GM19025 (cell line): ENCODE data around the gene RWDD4.
"Not testable (repeated sequence)": the region's sequence is repeated elsewhere in the genome, so short reads cannot be mapped to it uniquely, and the experiment has no call there.

Source experiments
- ATAC-seq: cut with Tn5 transposase; IDR thresholded peaks from one replicate; pipeline ENCODE4 v1.9.1; 2021; ENCODE audit warnings: mild to moderate bottlenecking, low read depth, moderate library complexity; ENCODE audit not compliant: unreplicated experiment

Gene RWDD4

DNA sequence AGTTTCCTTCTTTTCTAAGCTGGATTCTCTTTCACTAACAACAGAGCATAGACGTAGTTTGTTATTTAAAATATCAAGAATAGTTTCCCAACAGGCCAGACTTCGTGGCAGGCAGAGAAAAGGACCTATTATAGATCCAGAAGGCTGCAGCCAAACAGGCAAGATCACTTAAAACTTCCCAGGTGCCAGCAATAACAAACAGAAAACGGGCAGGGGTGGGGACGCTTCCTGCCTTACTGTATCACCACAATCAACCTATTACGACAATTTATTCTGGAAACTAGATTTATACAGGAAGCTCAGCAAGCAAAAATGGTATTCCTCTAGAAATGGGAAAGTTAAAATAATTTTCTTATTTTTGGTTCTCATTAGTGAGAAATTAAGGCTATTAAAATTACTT is 22.1 kb downstream of the RWDD4 start:
- ATAC-seq, result no peak

DNA sequence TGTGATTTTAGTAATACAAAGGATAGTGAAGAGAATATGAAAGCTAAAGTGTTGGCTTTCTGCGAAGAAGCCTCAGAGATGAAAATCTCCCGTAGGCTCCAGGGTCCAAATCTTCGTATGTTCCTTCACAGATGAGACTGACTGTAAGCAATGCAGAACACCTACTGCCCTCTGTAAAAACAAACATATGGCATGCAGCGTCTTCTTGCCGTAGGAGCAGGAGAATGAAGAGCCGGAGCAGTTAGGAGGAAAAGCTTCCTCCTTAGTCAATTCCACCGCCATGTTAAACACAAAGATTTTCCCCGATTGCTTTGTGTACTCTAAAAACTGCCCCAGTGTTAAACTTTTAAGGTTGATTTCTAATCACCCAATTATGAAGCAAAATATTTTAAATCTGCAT is 22.5 kb downstream of the RWDD4 start:
- ATAC-seq, result no peak

- ATAC-seq, result no peak
Observed at GRCh38 chr4:183635741-183636140, 23.2 kb downstream of the RWDD4 start.

DNA sequence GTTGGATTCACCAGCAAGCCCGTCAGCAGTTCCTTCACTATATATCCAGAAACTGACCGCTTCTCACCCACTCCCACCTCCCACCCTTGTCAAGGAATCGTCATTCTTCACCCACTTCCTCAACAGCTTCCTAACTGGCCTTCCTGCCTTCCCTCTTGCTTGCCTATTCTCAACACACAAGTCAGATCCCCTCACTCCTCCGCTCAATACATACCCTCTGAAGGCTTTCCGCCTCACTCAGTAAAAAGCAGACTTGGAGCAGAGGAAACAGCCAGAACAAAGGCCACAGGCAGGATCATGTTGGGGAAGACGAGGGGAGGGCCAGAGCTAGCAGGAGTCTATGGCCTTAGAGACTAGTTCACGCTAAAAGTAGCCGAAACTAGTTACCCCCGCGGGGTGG is 23.7 kb downstream of the RWDD4 start:
- no peak for ATAC-seq

GRCh38 chr4:183633476-183634400 is 25.2 kb downstream of the RWDD4 start:
- ATAC-seq, result no peak

GRCh38 chr4:183632689-183633088 is 26.3 kb downstream of the RWDD4 start:
- ATAC-seq, result no peak

DNA sequence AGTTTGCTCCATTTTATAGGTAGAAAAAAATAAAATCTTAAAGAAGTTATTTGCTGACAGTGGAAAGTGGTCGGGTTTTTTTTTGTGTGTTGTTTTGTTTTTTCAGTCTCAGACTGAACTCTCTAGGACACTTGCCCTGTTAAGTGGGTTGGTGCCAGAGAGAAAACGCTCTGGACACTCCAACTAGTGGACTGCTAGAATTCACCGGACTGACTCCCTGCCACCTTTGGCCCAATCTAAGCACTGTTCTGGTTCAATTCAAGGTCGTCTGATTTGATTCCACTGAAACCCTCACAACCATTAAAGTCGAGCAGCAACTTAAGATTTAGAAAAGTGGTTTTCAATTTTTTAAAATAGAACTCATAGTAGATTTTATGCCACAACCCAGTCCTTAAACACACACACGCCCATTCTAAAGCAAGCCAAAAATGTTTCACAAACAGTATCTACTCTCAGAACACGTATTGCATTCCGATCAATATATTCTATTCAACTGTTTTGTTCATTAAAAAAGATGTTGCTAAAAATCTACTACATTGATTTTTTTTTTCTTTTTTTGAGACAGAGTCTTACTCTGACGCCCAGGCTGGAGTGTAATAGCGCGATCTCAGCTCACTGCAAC is 27.3 kb downstream of the RWDD4 start:
- no peak for ATAC-seq

DNA sequence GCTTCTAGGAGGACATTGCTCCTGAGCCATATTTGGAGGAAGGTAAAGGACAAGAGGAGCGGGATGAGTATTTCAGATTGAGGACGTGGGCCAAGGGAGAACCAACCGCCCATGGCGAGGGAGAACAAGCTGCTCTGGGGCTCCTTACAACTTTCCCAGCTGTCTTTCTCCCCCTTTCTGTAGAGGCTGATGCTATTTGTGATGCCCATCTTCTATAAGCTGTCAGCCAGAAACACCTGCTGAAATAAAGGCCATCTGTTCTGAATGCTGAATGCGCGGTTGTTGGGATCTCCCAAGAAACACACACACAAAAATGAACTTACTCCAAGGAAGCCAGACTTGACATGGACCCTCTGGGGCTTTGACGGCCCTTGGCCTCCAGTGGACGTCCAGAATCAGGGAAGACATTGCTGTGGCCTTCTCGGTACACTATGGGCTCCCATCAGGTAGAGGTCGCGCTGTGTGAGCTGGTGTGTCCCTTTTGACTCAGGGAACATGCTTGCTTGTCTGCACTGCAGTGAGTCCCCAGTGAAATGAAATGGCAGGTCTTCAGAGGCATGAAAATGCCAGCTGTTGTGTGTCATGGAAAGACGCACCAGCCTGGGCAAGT is 30.9 kb downstream of the RWDD4 start:
- no peak for ATAC-seq

GRCh38 chr4:183627286-183627685 is 31.7 kb downstream of the RWDD4 start:
- not testable (repeated sequence) for ATAC-seq

DNA sequence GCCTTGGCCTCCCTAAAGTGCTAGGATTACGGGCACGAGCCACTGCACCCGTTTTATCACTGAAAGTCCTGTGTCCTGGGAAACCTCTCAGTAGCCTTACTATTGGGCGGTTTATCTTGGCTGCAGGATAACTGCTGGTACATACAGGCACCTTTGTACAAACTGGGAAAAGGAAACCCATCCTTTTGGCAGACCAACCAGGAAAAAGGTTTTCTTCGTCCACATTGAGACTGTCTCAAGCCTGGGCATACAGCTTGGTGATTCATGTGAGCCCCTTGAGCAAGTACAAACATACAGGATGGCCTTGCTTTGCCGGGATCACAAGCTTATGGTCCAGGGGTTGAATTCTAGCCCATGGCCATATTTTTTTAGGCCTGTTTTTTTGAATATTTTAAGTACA is 32.8 kb downstream of the RWDD4 start:
- ATAC-seq, result no peak

- no peak for ATAC-seq
Observed at GRCh38 chr4:183624548-183624947, 34.4 kb downstream of the RWDD4 start.

DNA sequence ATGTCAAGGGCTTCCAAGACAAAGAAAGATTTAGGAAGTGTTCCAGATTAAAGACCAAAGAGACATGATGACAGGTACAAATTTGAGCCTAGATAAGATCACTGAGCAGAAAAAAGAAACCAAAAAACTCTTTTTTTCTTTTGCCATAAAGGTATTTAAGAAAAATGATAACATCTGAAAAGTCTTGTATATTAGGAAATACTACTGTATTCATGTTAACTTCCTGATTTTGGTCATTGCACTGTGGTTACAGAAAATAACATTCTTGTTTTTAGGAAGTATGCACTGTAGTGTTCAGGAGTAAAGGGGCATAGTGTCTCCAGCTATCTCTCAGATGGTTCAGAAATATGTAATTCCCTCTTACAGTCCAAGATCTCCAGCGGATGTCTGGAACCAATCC is 37.1 kb downstream of the RWDD4 start:
- ATAC-seq, result no peak

GRCh38 chr4:183620421-183620820 is 38.6 kb downstream of the RWDD4 start:
- ATAC-seq, result no peak

DNA sequence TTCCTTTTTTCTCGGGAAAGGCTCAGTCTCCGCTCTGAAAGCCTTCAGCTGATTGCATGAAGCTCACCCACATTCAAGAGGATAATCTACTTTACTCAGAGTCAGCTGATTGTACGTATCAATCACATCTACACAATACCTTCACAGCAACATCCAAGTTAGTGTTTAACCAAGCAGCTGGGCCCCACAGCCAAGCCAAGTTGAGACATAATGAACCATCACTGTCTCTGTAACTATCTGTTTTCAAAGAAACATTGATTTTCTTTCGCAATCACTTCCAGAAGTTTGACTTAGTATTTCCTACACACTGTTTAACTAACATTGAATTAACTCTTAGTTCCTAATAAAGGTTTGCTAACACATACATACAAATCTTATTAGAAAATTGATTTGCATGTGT is 40.3 kb downstream of the RWDD4 start:
- no peak for ATAC-seq

DNA sequence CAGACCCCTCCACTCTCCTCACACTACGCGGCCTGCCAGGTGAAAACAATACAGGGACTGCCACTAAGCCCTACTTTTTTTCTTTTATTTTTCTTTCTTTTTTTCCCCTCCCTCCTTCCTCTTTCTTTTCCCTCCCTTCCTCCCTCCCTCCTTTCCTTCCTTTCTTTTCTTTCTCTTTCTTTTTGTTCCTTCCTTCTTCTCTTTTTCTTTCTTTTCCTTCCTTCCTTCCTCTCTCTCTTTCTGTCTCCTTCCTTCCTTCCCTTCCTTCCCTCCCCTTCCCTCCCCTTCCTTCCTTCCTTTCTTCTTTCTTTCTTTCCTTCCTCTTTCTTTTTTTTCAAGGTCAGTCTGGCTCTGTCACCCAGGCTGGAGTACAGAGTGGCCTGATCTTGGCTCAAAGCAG is 41.9 kb downstream of the RWDD4 start:
- no peak for ATAC-seq

- no peak for ATAC-seq
Observed at GRCh38 chr4:183612329-183613250, 46.4 kb downstream of the RWDD4 start.

GRCh38 chr4:183611210-183611830 is 47.7 kb downstream of the RWDD4 start:
- ATAC-seq, result no peak

- no peak for ATAC-seq
Observed at GRCh38 chr4:183610613-183611012, 48.4 kb downstream of the RWDD4 start.

GRCh38 chr4:183610033-183610432 is 49.0 kb downstream of the RWDD4 start:
- no peak for ATAC-seq

DNA sequence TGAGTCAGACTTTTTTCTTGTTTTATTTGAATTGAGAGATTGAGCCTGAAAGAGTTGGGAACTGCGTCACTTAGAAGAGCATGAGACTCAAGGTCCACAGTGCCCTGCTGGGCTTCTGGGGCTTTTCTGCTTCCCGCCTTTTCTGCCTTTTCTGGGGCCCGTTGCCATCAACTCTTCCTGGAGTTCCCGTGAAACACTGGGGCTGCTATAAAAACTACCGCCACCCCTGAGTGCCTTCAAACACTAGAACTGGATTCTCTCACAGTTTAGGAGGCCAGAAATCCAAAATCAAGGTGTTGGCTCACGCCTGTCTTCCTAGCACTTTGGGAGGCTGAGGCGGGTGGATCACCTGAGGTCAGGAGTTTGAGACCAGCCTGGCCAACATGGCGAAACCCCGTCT is 49.8 kb downstream of the RWDD4 start:
- ATAC-seq, result no peak
